ENCODE results near the gene ZCCHC7. TPM values are rescaled to one million over a fixed set of nuclear protein-coding genes. Genes with fewer than 3 reads are reported as not detected.
"Not testable (repeated sequence)": the region's sequence is repeated elsewhere in the genome, so short reads cannot be mapped to it uniquely, and the experiment has no call there.

Gene ZCCHC7
- total RNA-seq, 2 experiments from 2014 or later, result 26.8 to 28.1 TPM

DNA sequence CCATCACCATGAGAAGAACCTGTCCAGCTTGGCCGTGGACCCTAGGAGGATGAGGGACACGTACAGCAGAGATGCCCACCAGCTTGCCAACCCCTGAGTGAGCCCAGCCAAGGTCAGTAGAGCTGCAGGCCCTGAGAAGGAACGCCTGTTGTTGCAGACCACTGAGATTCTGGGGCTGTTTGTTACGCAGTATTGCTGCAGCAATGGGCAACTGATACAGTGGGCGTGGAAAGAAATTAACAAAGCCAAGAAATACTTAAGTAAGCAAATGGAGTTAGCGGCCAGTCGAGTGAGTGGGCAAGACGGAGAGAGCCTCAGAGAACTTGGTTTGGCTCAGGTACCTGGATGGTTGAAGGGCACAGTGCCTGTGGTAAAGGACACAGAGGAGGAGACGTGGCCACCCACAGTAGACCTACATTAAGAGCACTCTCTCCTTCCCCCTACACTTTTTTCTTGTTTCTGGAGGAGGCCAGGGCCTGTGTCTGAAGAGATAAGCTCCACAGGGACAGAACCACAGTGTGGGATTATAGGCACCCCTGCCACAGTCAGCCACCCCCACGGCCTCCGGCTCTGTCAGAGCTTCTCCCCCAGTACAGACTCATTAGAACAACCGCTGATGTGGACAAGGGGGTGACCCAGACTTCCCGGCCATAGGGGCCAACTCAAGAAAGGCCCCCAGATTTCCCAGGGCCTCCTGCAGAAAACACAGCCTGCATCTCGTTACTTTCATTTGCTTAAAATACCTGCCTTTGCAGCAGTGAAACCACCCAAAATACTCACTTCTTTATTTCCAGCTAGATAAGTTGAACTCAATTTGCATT, 262.0 kb downstream of the ZCCHC7 start:
- POLR2A ChIA-PET, result no interaction called here
- Mint-ChIP-seq H3K9me3 (no peaks in the 10 kb centered on the region), H3K4me1 (ENCODE audit: low read depth) (no peaks in the 10 kb centered on the region), H3K36me3 (no peaks in the 10 kb centered on the region), H3K4me3 (no peak overlapping the region), H3K27ac (no peak overlapping the region), H3K27me3 (no peaks in the 10 kb centered on the region)
- CTCF ChIA-PET, result no interaction called here
- no peak for DNase-seq
- intact Hi-C loops (cut with micrococcal nuclease), result no loop called here

DNA sequence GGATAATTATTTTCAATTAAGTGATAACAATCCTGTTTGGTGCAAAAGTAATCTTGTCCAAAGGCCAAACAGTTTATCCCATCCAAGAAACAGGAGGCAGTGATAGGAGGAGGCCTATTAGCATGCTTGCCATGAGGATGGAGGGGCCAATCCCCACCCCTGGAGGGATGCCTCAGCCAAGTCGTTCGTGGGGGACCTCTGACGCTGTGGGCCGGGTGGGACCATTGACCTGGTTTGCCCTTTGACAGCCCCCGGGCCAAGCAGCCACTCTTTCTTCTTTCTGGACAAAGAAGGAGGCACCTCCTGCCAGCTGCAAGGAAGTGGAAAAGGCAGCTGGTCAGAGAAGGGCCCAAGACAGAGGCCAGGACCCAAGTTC, 262.6 kb downstream of the ZCCHC7 start:
- no peak for DNase-seq
- Mint-ChIP-seq H3K4me3 (no peak overlapping the region), H3K36me3 (no peaks in the 10 kb centered on the region), H3K27ac (no peak overlapping the region), H3K4me1 (ENCODE audit: low read depth) (no peaks in the 10 kb centered on the region), H3K9me3 (no peaks in the 10 kb centered on the region), H3K27me3 (no peaks in the 10 kb centered on the region)
- intact Hi-C loops (cut with micrococcal nuclease), result no loop called here
- POLR2A ChIA-PET, result no interaction called here
- CTCF ChIA-PET, result no interaction called here

DNA sequence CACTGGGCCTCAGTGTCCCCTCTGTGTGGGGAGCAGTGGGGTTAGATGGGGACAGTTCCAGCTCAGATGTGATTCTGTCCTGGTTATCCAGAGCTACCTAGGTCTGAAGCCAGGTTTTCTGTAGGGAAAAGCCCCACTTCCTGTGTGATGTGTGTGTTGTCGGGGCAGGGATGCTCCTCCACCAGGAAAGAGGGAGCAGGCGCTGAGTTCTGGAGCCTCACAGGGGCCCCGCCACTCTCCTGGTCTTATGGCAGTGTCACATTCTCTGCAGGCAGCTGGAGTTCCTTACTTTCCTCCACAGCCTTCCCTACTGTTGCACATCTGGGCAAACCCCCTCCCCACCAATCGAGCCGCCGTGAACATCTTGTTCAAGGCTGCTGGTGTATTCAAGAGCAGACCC, 263.0 kb downstream of the ZCCHC7 start:
- no peaks in the 10 kb centered on the region for H3K9me3 Mint-ChIP-seq
- H3K4me3 Mint-ChIP-seq, result no peak overlapping the region
- no peaks in the 10 kb centered on the region for H3K36me3 Mint-ChIP-seq
- no peak for DNase-seq
- no peaks in the 10 kb centered on the region for H3K4me1 Mint-ChIP-seq (ENCODE audit: low read depth)
- CTCF ChIA-PET, result no interaction called here
- no peak overlapping the region for H3K27ac Mint-ChIP-seq
- no peaks in the 10 kb centered on the region for H3K27me3 Mint-ChIP-seq
- POLR2A ChIA-PET, result no interaction called here
- intact Hi-C loops (cut with micrococcal nuclease), result no loop called here

DNA sequence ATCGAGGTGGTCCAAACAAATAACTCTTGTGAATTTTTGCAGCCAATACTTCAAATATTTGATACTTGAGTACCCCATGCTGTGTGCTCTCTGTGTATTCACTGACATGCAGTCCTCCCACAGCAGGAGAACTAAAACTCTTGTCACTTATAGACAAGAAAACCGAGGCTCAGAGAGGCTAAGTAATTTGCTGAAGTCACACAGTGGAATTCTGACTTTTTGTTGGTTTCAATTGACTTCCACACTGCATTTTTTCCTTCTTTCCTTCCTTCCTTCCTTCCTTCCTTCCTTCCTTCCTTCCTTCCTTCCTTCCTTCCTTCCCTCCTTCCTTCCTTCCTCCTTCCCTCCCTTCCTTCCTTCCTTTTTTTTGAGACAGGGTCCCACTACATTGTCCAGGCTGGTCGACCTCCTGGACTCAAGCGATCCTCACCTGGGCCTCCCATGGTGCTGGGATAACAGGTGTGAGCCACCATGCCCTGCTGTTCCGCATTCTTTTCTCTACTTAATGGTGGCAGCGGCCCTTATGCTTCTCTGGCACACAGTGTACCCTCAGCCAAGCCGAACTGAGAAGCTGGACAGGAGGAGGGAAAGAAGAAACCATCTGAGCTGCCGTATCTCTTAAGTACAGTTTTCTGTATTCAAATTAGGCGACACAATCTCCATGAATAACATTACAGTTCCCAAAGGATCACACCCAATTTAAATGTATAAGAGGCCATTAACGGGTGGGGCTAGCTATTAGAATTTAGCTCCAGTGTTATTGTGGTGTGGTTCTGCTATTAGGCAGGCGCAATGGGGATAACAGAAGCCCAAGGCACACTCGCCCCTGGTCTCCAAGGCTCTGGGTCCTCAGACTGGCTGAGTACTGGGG, 263.7 kb downstream of the ZCCHC7 start:
- intact Hi-C loops (cut with micrococcal nuclease), result no loop called here
- ChIA-PET POLR2A (no interaction called here), CTCF (no interaction called here)
- H3K4me1 Mint-ChIP-seq (ENCODE audit: low read depth), result no peaks in the 10 kb centered on the region
- H3K9me3 Mint-ChIP-seq, result no peaks in the 10 kb centered on the region
- no peaks in the 10 kb centered on the region for H3K27me3 Mint-ChIP-seq
- no peak overlapping the region for H3K27ac Mint-ChIP-seq
- no peak for DNase-seq
- H3K4me3 Mint-ChIP-seq, result no peak overlapping the region
- no peaks in the 10 kb centered on the region for H3K36me3 Mint-ChIP-seq

DNA sequence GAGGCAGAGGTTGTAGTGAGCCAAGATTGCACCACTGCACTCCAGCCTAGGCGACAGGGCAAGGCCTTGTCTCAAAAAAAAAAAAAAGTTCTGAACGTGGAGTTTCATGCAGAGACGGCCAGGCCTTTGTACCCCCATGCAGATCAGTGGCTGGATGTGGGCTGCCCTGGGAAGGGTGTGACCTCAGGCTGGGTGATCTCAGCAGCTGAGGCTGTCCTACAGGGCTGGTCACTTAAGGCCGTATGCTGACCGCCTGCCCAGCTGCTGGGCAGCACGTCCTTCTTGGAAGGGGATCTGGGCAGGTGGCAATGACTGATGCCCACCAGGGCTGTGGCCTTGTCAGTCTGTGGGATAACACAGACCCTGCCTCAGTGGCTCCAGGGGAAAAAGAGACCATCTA, 264.9 kb downstream of the ZCCHC7 start:
- POLR2A ChIA-PET, result no interaction called here
- CTCF ChIA-PET, result no interaction called here
- intact Hi-C loops (cut with micrococcal nuclease), result no loop called here
- no peaks in the 10 kb centered on the region for H3K4me1 Mint-ChIP-seq (ENCODE audit: low read depth)
- H3K36me3 Mint-ChIP-seq, result no peaks in the 10 kb centered on the region
- no peaks in the 10 kb centered on the region for H3K9me3 Mint-ChIP-seq
- DNase-seq, result no peak
- H3K27me3 Mint-ChIP-seq, result no peaks in the 10 kb centered on the region
- no peak overlapping the region for H3K27ac Mint-ChIP-seq
- no peak overlapping the region for H3K4me3 Mint-ChIP-seq

DNA sequence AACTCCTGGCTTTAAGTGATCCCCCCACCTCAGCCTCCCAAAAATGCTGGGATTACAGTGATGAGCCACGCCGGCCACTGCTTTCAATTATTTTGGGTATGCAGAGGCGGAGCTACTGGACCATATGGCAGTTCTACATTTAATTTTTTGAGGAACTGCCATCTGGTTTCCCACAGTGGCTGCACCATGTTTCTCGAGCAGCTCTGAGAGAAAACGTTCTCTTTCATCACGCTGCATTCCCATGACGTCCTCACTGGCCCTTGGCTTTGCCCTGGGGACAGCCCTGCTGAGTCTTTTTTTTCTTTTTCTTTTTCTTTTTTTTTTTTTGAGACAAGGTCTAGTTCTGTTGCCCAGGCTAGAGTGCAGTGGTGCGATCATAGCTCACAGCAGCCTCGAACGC, 266.6 kb downstream of the ZCCHC7 start:
- Mint-ChIP-seq H3K27ac (no peak overlapping the region), H3K27me3 (no peaks in the 10 kb centered on the region), H3K36me3 (no peaks in the 10 kb centered on the region), H3K4me3 (no peak overlapping the region), H3K4me1 (ENCODE audit: low read depth) (peaks cover 2% of the 10 kb centered on the region), H3K9me3 (no peaks in the 10 kb centered on the region)
- ChIA-PET CTCF (no interaction called here), POLR2A (no interaction called here)
- intact Hi-C loops (cut with micrococcal nuclease), result no loop called here
- DNase-seq, result no peak

DNA sequence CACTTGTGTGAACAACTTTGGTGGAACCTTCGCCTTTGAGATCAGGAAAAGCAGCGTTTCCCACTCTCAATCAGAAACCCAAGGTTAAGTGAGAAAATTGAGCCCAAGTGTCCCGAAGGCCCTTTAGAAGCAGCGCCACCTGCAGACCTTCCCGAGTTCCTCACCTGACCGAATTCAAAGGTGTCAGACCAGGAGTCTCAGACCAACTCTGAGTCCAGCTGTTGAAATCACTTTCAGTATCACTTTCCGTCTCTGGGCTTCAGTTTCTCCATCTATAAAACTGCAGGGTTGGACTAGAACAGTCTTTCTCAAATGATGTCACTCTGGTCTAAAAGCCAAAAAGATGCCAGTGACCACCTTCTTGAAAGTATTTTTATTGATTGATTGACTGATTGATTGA, 270.4 kb downstream of the ZCCHC7 start:
- CTCF ChIA-PET, result interaction anchor here (0.6 to 2.5 kb wide), 6 partner anchors 17 to 395 kb away, joined by 3 to 7 read pairs (median 3); no protein-coding TSS in a partner anchor
- Mint-ChIP-seq H3K4me1 (ENCODE audit: low read depth) (peaks cover 2% of the 10 kb centered on the region), H3K36me3 (no peaks in the 10 kb centered on the region), H3K27ac (no peak overlapping the region), H3K4me3 (no peak overlapping the region), H3K27me3 (no peaks in the 10 kb centered on the region), H3K9me3 (no peaks in the 10 kb centered on the region)
- intact Hi-C loops (cut with micrococcal nuclease), result loop anchor here (1.0 to 5.0 kb wide), 2 partner anchors 394 to 518 kb away; no protein-coding TSS in a partner anchor
- DNase-seq, result peak; percentile 62
- POLR2A ChIA-PET, result no interaction called here

DNA sequence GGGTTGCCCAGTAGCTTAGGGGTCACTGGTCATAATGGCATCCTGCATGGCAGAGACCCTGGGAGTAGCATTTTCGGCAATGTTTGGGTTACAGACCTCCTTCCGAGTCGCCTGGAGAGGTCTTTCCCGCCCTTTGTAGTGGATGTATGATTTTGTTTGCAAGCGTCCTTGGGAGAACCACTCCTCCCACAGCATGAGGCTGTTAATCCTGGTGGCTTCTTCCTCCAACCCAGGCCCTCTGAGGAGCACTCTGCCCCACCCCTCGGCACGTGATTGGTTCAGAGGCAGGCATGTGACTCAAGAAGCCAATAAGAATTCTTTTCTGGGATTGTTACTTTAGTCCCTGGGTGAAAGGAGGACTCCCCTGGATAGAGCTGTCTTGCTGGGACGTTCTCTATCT, 271.9 kb downstream of the ZCCHC7 start:
- POLR2A ChIA-PET, result no interaction called here
- Mint-ChIP-seq H3K27me3 (no peaks in the 10 kb centered on the region), H3K36me3 (no peaks in the 10 kb centered on the region)

DNA sequence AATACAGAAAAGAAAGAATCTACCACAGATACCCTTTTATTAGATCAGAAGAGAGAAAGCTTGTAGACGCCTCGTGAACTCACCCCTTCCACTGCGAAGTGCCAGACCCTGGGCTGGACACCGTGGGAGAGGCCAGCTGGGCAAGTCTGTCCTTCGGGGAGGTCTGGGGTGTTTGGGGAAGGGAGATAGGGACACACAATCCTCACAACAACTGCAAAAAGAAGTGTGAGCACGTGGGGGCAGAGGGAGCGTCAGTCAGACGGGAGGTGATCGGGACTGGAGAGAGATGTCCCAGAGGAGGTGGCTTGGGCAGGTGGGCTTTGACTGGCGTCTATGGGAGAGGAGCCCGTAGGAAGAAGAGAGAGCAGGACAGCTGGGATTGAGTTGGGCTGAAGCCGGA, 274.9 kb downstream of the ZCCHC7 start:
- intact Hi-C loops (cut with micrococcal nuclease), result no loop called here
- DNase-seq, result no peak
- H3K4me1 Mint-ChIP-seq (ENCODE audit: low read depth), result peaks cover 2% of the 10 kb centered on the region
- H3K4me3 Mint-ChIP-seq, result no peak overlapping the region
- no peak overlapping the region for H3K27ac Mint-ChIP-seq
- H3K9me3 Mint-ChIP-seq, result no peaks in the 10 kb centered on the region
- CTCF ChIA-PET, result no interaction called here
- POLR2A ChIA-PET, result no interaction called here
- H3K36me3 Mint-ChIP-seq, result no peaks in the 10 kb centered on the region
- no peaks in the 10 kb centered on the region for H3K27me3 Mint-ChIP-seq

More for the DNA sequence above, 271.9 kb downstream of the ZCCHC7 start:
- DNase-seq, result no peak
- H3K27ac Mint-ChIP-seq, result no peak overlapping the region
- intact Hi-C loops (cut with micrococcal nuclease), result loop anchor here (5.0 kb wide), 1 partner anchor 520 kb away; no protein-coding TSS in a partner anchor
- H3K4me1 Mint-ChIP-seq (ENCODE audit: low read depth), result peaks cover 2% of the 10 kb centered on the region
- no peaks in the 10 kb centered on the region for H3K9me3 Mint-ChIP-seq
- no peak overlapping the region for H3K4me3 Mint-ChIP-seq
- CTCF ChIA-PET, result interaction anchor here (0.5 to 2.5 kb wide), 4 partner anchors 19 to 397 kb away, joined by 3 to 7 read pairs (median 3); no protein-coding TSS in a partner anchor

DNA sequence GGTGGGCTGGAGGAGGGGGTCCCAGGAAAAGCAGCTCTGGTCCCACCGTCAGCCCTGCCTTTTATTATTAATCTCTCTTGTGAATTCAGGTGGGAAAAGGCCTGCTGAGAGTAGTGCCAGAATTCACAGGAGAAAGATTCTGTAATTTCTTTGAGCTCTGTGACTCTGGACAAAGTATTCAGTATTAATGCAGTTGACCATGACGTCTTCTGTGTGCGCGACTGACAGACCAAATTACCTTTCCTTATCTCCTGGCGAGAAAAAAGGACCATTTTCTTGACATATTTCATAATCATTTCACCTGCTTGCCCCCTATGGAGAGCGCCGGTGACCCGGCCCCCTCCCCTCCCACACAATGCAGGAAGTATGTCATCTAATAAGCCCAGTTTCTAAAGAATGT, 275.3 kb downstream of the ZCCHC7 start:
- CTCF ChIA-PET, result no interaction called here
- no peak overlapping the region for H3K27ac Mint-ChIP-seq
- intact Hi-C loops (cut with micrococcal nuclease), result no loop called here
- no peak for DNase-seq
- peaks cover 2% of the 10 kb centered on the region for H3K4me1 Mint-ChIP-seq (ENCODE audit: low read depth)
- no peaks in the 10 kb centered on the region for H3K36me3 Mint-ChIP-seq
- H3K4me3 Mint-ChIP-seq, result no peak overlapping the region
- H3K9me3 Mint-ChIP-seq, result no peaks in the 10 kb centered on the region
- H3K27me3 Mint-ChIP-seq, result no peaks in the 10 kb centered on the region
- POLR2A ChIA-PET, result no interaction called here

DNA sequence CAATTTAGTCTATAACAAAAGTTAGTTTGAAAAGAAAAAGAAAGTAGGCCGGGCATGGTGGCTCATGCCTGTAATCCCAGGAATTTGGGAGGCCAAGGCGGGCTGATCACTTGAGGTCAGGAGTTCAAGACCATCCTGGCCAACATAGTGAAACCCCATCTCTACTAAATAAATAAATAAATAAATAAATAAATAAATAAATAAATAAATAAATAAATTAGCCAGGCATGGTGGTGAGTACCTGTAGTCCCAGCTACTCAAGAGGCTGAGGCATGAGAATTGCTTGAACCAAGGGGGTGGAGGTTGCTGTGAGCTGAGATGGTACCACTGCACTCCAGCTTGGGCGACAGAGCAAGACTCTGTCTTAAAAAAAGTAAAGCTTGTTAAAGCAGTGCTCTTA, 277.6 kb downstream of the ZCCHC7 start:
- H3K9me3 Mint-ChIP-seq; H3K4me3 Mint-ChIP-seq; intact Hi-C loops (cut with micrococcal nuclease); H3K36me3 Mint-ChIP-seq; DNase-seq; H3K27me3 Mint-ChIP-seq; H3K4me1 Mint-ChIP-seq (ENCODE audit: low read depth); POLR2A ChIA-PET; H3K27ac Mint-ChIP-seq: not testable (repeated sequence)
- CTCF ChIA-PET, result interaction anchor here (1.1 kb wide), 1 partner anchor 17 kb away, joined by 4 read pairs; no protein-coding TSS in a partner anchor

DNA sequence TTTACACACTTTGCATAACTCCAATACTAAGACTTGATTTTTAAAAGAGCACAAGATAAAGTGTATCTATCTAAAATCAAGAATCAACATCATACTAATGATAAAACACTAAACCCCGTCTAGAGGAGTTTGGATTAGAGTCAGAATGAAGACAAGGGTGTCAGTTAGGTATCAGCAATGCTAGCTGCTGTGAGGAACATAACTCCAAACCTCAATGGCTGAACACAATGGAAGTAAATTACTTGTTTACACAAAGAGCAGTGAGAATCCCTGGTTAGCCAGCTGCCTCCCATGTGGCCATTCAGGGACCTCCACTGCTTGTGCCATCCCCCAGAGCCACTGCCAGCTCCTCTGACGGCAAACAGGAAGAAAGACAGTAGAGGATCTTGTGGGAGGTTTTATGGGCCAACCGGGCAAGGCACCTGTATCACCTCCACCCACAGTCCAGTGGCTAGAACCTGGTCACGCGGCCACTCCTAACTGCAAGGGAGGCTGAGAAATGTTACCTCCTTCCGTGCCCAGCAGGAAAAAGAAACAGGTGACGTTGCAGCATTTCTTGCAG, 278.2 kb downstream of the ZCCHC7 start:
- ChIA-PET POLR2A (no interaction called here), CTCF (interaction anchor here (1.1 kb wide), 1 partner anchor 17 kb away, joined by 4 read pairs; no protein-coding TSS in a partner anchor)
- Mint-ChIP-seq H3K9me3 (no peaks in the 10 kb centered on the region), H3K27me3 (no peaks in the 10 kb centered on the region), H3K27ac (no peak overlapping the region), H3K4me3 (no peak overlapping the region), H3K36me3 (no peaks in the 10 kb centered on the region), H3K4me1 (ENCODE audit: low read depth) (peaks cover 5% of the 10 kb centered on the region)
- intact Hi-C loops (cut with micrococcal nuclease), result no loop called here
- no peak for DNase-seq

All from activated CD4-positive, alpha-beta memory T cell treated with anti-CD3 and anti-CD28 coated beads for 36 hours (primary cell).